ENCODE data around the gene KCNMB3.

KCNMB3 gene

GRCh38 chr3:179289295-179289694 lies 38.4 kb upstream of the KCNMB3 start:
- no peak for DNase-seq (ENCODE audit: extremely low read depth, insufficient read length)
- no peaks in the 10 kb centered on the region for H3K27me3 ChIP-seq (replicated peaks; ENCODE audit: control insufficient read depth, insufficient read depth, low read length)
- no peak overlapping the region for H3K4me3 ChIP-seq (replicated peaks; ENCODE audit: low read depth, low read length)
- no peak for TF ChIP-seq CTCF (IDR thresholded peaks at IDR 0.05; ENCODE audit: insufficient read depth, low read length, poor library complexity, severe bottlenecking)
- H3K36me3 ChIP-seq (ENCODE audit: control insufficient read depth, insufficient read depth, low read length): no peaks in the 10 kb centered on the region

DNA sequence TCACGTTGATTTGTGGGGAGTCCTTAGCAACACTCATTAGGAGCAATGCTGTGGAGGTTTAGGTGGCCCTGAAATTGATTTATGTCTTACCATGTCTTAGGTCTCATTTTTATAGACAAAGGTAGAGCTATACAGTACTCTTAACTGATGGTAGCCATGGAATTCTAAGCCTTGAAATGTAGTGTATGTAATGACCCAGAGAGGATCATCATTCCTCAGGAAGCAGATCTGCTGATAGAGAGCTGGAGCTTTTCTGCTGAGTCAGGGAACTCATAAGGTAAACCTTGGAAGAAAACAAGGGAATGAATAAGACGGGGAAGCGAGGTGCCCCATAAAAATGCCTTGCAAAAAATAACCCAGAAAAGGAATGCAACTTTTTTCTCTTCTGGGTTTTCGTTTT lies 37.9 kb upstream of the KCNMB3 start:
- no peak for DNase-seq (ENCODE audit: extremely low read depth, insufficient read length)
- Histone ChIP-seq H3K4me3 (replicated peaks; ENCODE audit: low read depth, low read length) (no peak overlapping the region), H3K36me3 (ENCODE audit: control insufficient read depth, insufficient read depth, low read length) (no peaks in the 10 kb centered on the region), H3K27me3 (replicated peaks; ENCODE audit: control insufficient read depth, insufficient read depth, low read length) (no peaks in the 10 kb centered on the region)
- TF ChIP-seq CTCF (IDR thresholded peaks at IDR 0.05; ENCODE audit: insufficient read depth, low read length, poor library complexity, severe bottlenecking): no peak

- Histone ChIP-seq H3K27me3 (replicated peaks; ENCODE audit: control insufficient read depth, insufficient read depth, low read length) (no peaks in the 10 kb centered on the region), H3K4me3 (replicated peaks; ENCODE audit: low read depth, low read length) (no peak overlapping the region), H3K36me3 (ENCODE audit: control insufficient read depth, insufficient read depth, low read length) (no peaks in the 10 kb centered on the region)
- TF ChIP-seq CTCF (IDR thresholded peaks at IDR 0.05; ENCODE audit: insufficient read depth, low read length, poor library complexity, severe bottlenecking): no peak
- DNase-seq (ENCODE audit: extremely low read depth, insufficient read length): no peak
These were observed 35.4 kb upstream of the KCNMB3 start for GRCh38 chr3:179286331-179286730.

- no peak for TF ChIP-seq CTCF (IDR thresholded peaks at IDR 0.05; ENCODE audit: insufficient read depth, low read length, poor library complexity, severe bottlenecking)
- DNase-seq (ENCODE audit: extremely low read depth, insufficient read length): no peak
- H3K27me3 ChIP-seq (replicated peaks; ENCODE audit: control insufficient read depth, insufficient read depth, low read length): no peaks in the 10 kb centered on the region
- no peak overlapping the region for H3K4me3 ChIP-seq (replicated peaks; ENCODE audit: low read depth, low read length)
- no peaks in the 10 kb centered on the region for H3K36me3 ChIP-seq (ENCODE audit: control insufficient read depth, insufficient read depth, low read length)
These were observed 30.9 kb upstream of the KCNMB3 start for GRCh38 chr3:179281825-179282224.

GRCh38 chr3:179279837-179280236 lies 28.9 kb upstream of the KCNMB3 start:
- Histone ChIP-seq H3K27me3 (replicated peaks; ENCODE audit: control insufficient read depth, insufficient read depth, low read length) (no peaks in the 10 kb centered on the region), H3K4me3 (replicated peaks; ENCODE audit: low read depth, low read length) (no peak overlapping the region), H3K36me3 (ENCODE audit: control insufficient read depth, insufficient read depth, low read length) (no peaks in the 10 kb centered on the region)
- TF ChIP-seq CTCF (IDR thresholded peaks at IDR 0.05; ENCODE audit: insufficient read depth, low read length, poor library complexity, severe bottlenecking): no peak
- no peak for DNase-seq (ENCODE audit: extremely low read depth, insufficient read length)

All from GM06990 (cell line).